Measurements from ENCODE around the gene PRKCH.

Gene PRKCH

GRCh38 chr14:61499991-61500390 is 178.6 kb downstream of the PRKCH start:
- DNase-seq, result no peak

DNA sequence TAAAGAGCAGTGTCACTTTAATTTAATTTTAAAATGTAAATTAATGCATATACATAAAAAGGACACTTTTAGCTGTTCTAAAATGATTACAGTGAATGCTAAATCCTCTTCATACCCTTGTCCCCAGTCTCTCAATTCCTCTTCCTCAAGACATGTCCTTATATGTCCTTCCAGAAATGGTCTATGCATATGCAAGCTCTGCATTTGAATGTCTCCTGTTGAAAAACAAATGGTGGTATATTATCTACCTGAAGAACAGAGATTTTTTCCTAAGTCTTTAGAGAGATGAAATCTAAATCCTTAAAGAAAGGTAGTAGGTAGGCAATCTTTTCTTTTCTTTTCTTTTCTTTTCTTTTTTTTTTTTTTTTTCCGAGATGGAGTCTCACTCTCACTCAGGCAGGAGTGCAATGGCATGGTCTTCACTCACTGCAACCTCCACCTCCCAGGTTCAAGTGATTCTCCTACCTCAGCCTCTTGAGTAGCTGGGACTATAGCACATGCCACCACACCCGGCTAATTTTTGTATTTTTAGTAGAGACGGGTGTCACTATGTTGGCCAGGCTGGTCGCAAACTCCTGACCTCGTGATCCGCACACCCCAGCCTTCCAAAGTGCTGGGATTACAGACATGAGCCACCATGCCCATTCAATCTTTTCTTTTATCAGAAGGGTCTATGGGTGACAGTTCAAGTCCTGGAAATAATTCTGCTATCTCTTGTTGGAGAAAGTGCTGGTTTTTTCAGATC is 180.5 kb downstream of the PRKCH start:
- DNase-seq, result no peak

- DNase-seq, result no peak
Observed at GRCh38 chr14:61502459-61503093, 181.2 kb downstream of the PRKCH start.

DNA sequence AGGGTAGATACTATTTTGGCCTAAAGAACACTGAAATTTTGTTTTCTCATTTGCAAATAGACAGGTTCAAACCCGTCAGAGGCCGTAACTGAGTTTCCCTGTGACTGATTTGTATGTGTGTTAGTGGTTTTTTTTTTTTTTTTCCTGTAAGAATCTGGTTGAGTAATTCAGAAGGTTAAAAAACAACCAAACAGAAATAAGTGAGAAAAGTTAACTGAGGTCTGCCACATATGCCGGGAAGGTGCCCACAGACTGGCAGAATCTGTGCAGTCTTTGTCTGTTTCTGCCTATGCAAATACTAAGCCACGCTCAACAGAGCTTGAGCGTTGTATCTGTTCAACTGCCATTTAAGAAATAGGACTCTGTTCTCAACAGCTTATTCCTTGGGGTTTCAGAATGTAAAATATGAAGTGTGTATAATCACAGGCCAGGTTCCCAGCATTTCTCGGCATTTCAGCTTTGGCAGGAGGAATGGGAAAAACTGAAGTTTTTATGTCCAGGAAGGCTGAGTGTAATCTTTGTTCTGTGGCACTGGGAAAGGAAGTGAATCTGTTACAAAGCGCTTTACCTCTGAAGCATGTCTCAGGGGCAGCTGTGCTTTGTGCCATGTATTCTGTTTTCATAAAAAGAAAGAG is 181.9 kb downstream of the PRKCH start:
- DNase-seq, result no peak

GRCh38 chr14:61504901-61505300 is 183.5 kb downstream of the PRKCH start:
- no peak for DNase-seq

DNA sequence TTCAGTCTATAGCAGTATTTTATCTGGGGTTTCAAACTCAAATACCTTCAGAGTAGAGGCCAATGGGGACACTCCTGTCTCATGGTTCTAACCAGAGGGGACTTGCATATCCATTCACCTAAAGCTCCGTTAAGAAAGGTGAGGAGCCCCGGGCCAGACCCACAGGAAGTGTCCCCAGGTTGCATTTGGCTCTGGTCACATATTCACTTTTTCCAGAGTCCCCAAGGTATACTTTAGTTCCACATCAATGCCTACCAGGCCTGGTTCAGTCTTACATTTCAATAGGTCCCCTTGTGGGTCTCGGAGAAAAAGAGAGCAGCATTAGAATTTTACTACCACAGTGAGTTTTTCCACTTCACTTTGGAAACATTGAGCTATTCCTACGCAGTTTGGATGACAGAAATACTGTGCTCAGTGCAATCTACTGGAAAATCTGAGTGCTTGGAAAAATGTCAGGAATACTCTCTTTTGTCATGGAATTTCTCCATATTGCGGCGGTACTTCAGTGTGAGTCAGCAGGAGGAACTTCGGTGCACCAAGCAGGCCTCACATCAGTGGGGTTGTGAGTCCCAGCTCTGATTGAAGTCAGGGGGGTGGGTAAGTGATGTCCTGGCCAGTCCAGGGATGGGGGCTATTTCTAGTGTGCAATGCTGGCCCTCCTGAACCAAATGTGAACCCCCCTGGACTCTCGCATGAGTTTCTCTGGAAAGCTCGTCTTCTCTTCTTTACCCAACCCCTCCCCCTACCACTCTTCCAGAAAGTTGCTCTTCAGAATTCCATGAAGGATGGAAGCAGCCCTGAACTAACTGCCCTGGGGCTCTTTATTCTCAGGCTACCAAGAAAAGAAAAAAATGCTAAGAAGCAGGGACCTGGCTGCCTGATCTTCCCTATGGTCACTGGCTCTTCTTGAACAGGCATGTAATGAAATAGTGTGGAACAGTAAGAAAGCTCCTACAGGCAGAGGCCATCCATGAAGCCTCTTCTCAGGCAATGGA is 184.7 kb downstream of the PRKCH start:
- DNase-seq, result no peak

- no peak for DNase-seq
Observed at GRCh38 chr14:61508526-61508925, 187.1 kb downstream of the PRKCH start.

- DNase-seq, result no peak
Observed at GRCh38 chr14:61510736-61511557, 189.6 kb downstream of the PRKCH start.

DNA sequence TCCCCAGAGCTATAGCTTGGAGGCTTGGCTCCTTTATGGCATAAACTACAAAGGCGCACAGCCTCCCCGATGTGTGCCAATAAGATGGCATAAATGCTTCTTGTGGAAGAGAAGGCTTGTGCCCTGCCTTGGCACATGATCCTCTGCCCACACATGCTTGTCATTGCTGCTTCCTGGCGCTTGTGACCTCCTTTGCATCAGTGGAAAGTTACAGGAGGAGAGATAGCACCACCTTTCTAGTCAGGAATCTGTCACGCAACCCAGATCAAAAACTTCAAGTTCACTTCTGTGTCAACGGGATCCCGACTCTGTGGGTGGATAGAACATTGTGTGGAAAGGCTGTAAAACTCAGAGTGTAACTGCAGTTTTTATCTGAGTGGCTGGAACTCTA is 190.2 kb downstream of the PRKCH start:
- no peak for DNase-seq

GRCh38 chr14:61512026-61512834 is 190.9 kb downstream of the PRKCH start:
- no peak for DNase-seq

DNA sequence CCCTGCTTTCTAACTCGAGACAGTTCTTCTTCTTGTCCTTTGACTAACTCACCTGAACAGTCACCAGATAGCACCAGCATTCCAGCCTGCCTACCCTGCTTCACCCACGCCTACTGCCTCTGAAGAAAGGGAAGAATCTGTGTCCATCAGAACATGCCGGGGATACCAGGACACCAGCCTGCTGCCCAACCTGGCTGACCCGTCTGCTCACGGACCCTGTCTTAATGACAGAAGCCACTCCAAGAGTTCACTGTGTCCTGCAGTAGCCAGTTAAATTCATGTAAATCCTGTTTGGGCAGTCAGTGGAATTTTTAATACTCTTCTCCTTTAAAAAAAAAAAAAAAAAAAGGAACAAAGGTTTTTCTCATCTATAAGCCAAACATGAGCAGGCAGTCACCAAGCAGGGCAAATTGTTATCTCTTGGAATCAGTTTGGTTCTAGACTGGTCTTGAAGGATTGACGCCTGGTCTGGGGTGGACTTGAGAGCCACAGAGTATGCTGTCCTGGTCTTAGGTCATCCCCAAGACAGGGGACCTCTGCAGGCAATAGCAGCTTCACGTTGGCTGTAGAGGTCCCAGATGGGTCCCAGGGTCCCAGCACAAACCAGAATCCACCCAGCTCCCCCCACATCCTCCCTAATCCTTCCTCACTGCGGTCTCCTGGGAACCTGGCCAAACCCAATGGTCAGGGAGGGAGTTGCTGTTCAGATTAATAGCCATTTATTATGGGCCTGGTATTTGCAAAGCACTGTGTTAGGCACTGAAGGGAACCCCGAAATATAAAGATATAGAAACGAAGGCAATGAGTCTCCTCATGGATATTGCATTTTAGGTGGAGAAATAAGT is 192.8 kb downstream of the PRKCH start:
- DNase-seq, result no peak

DNA sequence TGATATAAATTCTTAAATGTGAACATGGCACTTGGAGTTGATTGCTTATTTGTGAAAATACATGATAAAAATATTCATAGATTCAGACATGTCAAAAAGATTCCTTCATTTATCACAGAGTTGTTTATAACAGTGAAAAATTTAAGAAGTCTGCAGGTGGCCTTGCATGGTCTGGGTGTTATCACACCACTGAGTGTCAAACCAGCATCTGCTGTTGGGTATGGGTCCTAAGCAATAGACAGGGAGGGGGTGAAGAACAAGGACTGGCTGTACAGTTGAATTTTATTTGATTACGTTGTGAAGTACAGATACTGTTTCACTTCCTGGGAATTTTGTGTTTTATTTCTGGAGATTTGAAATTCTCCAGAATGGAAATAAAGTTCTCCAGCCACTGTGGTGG is 193.5 kb downstream of the PRKCH start:
- DNase-seq, result no peak

- DNase-seq, result no peak
Observed at GRCh38 chr14:61515436-61516117, 194.2 kb downstream of the PRKCH start.

- no peak for DNase-seq
Observed at GRCh38 chr14:61516118-61516743, 194.9 kb downstream of the PRKCH start.

GRCh38 chr14:61516964-61517653 is 195.7 kb downstream of the PRKCH start:
- DNase-seq, result no peak

GRCh38 chr14:61517911-61518384 is 196.6 kb downstream of the PRKCH start:
- no peak for DNase-seq

GRCh38 chr14:61518403-61518802 is 197.0 kb downstream of the PRKCH start:
- no peak for DNase-seq

GRCh38 chr14:61519106-61519505 is 197.7 kb downstream of the PRKCH start:
- no peak for DNase-seq
